Lower leg skin (tissue), 4 donors: ENCODE data around the gene MTMR3. TPM values are rescaled to one million over a fixed set of nuclear protein-coding genes. Genes with fewer than 3 reads are reported as not detected.

ENCODE experiments used
- DNase-seq, 2 donors: peaks; one replicate each; pipeline ENCODE4 v3.0.0-alpha.2; 2019; ENCODE audit warnings: low spot score in 2 of 2
- H3K4me3 ChIP-seq: fragments of 200-600 bp; sonication (generic); 2 replicates; pipeline ENCODE4 v1.5.1; 2017; ENCODE audit warnings: mild to moderate bottlenecking, low read depth; ENCODE audit not compliant: poor library complexity, severe bottlenecking
- POLR2A ChIP-seq, 2 donors: fragments of 450-650 bp; IDR thresholded peaks; one replicate each; pipeline ENCODE4 v1.6.1; 2016 to 2017; ENCODE audit warnings: antibody characterized with exemption in 2 of 2, mild to moderate bottlenecking in 1 of 2, moderate library complexity in 1 of 2
- WGBS, 2 donors: methylation state at CpG; one replicate each; pipeline ENCODE4 v1.1.5; 2018; 5-methylcytosine and 5-hydroxymethylcytosine counted together
- intact Hi-C: fragments of 100-400 bp; cut with DNase I; formaldehyde crosslinking; loops from one replicate; pipeline ENCODE4 v1.15.0; 2023; ENCODE audit warnings: low total_unique reads
- total RNA-seq, 4 donors: library from RNA; depleted of rRNA; stranded (reverse); fragments of >200 nt; gene quantifications; one replicate each; pipeline ENCODE4 v1.1.0, GENCODE V29; 2016
- TF ChIP-seq, protein P1 (sequence below), 3 donors: fragments of 450-650 bp; IDR thresholded peaks; one replicate each; pipeline ENCODE4 v1.5.1; 2016; ENCODE audit warnings: antibody characterized with exemption in 3 of 3, mild to moderate bottlenecking in 3 of 3, moderate library complexity in 2 of 3

Gene MTMR3
- total RNA-seq, 4 donors from 2014 or later: 51.4 to 70.5 (median 62.6) TPM

DNA sequence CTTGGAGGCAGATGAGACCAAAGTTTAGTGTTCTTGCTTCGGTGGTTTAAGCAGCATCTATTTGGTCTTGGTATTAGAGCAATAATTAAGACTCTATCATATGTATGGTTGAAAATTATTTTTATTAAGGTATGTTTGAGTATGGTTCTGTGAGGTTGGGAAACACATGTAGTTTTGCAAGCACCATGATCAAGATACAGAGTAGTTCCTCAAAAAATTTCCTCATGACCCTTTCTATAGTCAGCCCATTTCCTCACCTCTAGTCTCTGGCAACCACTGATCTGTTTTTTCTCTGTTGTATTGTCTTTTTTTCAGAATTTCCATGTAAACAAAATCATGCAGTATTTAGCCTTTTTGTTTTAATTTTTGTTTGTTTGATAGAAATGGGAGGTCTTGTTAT lies 18.4 kb downstream of the MTMR3 start:
- no peak overlapping the region for H3K4me3 ChIP-seq
- no peak for DNase-seq
- WGBS, 2 donors: 91 to 96% methylated on average over 1 of the region's 1 CpG
- TF ChIP-seq, protein P1, sequence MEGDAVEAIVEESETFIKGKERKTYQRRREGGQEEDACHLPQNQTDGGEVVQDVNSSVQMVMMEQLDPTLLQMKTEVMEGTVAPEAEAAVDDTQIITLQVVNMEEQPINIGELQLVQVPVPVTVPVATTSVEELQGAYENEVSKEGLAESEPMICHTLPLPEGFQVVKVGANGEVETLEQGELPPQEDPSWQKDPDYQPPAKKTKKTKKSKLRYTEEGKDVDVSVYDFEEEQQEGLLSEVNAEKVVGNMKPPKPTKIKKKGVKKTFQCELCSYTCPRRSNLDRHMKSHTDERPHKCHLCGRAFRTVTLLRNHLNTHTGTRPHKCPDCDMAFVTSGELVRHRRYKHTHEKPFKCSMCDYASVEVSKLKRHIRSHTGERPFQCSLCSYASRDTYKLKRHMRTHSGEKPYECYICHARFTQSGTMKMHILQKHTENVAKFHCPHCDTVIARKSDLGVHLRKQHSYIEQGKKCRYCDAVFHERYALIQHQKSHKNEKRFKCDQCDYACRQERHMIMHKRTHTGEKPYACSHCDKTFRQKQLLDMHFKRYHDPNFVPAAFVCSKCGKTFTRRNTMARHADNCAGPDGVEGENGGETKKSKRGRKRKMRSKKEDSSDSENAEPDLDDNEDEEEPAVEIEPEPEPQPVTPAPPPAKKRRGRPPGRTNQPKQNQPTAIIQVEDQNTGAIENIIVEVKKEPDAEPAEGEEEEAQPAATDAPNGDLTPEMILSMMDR (IDR thresholded peaks at IDR 0.05): no peak
- TF ChIP-seq POLR2A (IDR thresholded peaks at IDR 0.05): no peak
- intact Hi-C loops: no loop called here

DNA sequence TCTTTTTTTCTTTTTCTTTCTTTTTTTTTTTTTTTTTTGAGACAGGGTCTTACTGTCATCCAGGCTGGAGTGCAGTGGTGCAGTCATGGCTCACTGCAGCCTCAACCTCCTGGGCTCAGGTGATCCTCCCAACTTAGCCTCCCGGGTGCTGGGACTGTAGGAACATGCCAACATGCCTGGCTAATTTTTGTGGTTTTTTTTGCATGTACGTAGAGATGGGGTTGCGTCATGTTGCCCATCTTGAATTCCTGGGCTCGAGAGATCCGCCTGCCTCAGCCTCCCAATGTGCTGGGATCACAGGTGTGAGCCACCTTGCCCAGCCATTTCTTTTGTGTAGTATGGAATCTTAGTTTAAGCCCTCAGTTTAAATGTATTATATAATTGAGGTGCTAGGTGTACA lies 20.4 kb downstream of the MTMR3 start:
- no peak for TF ChIP-seq POLR2A (IDR thresholded peaks at IDR 0.05)
- TF ChIP-seq, protein P1 (IDR thresholded peaks at IDR 0.05): no peak
- intact Hi-C loops: no loop called here
- WGBS, 2 donors: 91 to 93% methylated on average over 5 of the region's 5 CpGs

DNA sequence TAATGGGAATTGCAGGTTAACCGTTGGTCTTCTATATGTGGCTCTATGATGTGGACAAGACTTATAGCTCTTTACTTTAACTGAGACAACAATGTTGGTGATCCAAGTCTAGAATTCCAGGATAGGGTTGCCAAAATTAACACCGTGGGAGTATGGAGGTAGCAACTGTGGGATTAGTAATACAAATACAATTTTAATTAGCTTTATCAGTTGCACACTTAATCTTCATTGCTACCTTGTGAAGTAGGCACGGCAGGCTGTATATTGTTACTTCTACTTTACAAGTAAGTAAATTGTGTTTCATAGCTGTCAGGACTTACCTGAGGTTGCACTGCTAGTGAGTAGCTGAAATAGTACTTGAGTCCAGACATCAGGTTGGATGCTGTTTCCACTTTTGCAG lies 21.0 kb downstream of the MTMR3 start:
- no peak for TF ChIP-seq POLR2A (IDR thresholded peaks at IDR 0.05)
- TF ChIP-seq, protein P1 (IDR thresholded peaks at IDR 0.05): no peak
- no peak overlapping the region for H3K4me3 ChIP-seq
- DNase-seq: no peak
- intact Hi-C loops: no loop called here
- 70 to 82% methylated on average over 3 of the region's 3 CpGs for WGBS, 2 donors

More for the DNA sequence above, 20.4 kb downstream of the MTMR3 start:
- no peak for DNase-seq
- H3K4me3 ChIP-seq: no peak overlapping the region

DNA sequence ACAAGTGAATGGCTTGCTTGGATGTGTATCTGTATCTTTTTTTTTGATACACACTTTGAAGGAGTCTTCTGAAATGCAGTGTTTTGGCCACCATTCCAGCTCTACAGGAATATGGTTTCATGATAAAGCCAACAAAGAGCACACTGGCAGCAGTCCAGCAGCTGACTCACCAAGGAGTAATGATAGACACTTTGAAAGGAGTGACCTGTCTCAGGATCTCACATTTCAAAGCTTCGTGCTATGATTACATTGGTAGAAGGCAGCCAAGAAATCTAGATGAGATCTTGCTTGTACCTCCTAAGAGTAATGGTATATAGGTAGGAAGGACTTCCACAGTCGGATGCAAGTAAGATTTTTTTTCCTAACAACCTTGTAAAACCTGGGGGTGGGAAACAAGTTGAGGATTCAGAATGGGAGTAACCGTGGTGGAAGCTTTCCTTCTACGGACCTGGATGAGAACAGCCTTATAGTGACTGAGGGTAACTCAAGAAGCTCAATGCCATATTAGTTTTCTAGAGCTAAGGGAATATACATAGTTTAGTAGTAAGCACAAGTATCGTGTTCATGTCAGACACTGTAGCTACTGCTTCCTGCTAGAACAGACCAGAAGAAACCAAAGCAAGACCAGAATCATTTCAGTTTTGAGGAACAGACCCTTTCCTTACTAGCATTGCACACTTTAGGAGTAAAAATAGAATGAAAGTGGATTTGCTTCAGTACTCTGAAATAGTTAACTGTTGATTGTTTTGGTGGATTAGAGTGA lies 25.0 kb downstream of the MTMR3 start:
- H3K4me3 ChIP-seq: no peak overlapping the region
- TF ChIP-seq, protein P1 (IDR thresholded peaks at IDR 0.05): no peak
- TF ChIP-seq POLR2A (IDR thresholded peaks at IDR 0.05): no peak
- WGBS, 2 donors: 27 to 50% methylated on average over 5 of the region's 5 CpGs
- DNase-seq: peak; percentile 68 to 89
- intact Hi-C loops: no loop called here

DNA sequence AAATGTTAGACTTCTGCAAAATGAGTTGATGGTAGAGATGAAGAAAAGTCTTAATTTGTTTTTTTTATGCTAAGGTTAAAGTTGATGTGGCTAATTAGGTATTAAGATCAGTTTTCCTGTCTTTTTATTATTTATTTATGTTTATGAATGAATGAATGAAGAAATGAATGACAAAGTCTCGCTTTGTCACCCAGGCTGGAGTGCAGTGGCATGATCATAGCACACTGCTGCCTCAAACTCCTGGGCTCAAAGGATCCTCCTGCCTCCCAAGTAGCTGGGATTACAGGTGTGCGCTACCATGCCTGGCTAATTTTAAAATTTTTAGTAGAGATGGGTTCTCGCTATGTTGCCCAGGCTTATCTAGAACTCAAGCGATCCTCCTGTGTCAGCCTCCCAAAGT lies 29.2 kb downstream of the MTMR3 start:
- 96% methylated on average over 4 of the region's 4 CpGs for WGBS, 2 donors
- H3K4me3 ChIP-seq: no peak overlapping the region
- TF ChIP-seq POLR2A (IDR thresholded peaks at IDR 0.05): no peak
- TF ChIP-seq, protein P1 (IDR thresholded peaks at IDR 0.05): no peak
- DNase-seq: no peak
- intact Hi-C loops: no loop called here
